Nephron progenitor cell (in vitro differentiated cells): ENCODE measurements around the gene SH3BGR.

ENCODE experiments used
- DNase-seq: peaks from one replicate; pipeline ENCODE4 v3.0.0; 2021
- H3K27ac Mint-ChIP-seq: 2 replicates; pipeline ENCODE4 v1.8.0; 2021; ENCODE audit warnings: mild to moderate bottlenecking, moderate library complexity, mixed read lengths
- H3K27me3 Mint-ChIP-seq: 2 replicates; pipeline ENCODE4 v1.8.0; 2021; ENCODE audit warnings: mild to moderate bottlenecking, low read depth, mixed read lengths; ENCODE audit not compliant: poor library complexity
- H3K36me3 Mint-ChIP-seq: 2 replicates; pipeline ENCODE4 v1.8.0; 2021; ENCODE audit warnings: low read depth, mixed read lengths
- H3K4me1 Mint-ChIP-seq: 2 replicates; pipeline ENCODE4 v1.8.0; 2021; ENCODE audit warnings: mixed read lengths
- H3K4me3 Mint-ChIP-seq: 2 replicates; pipeline ENCODE4 v1.8.0; 2021; ENCODE audit warnings: mild to moderate bottlenecking, moderate library complexity, mixed read lengths
- H3K9me3 Mint-ChIP-seq: 2 replicates; pipeline ENCODE4 v1.8.0; 2021; ENCODE audit warnings: mild to moderate bottlenecking, moderate library complexity, mixed read lengths
- CTCF ChIP-seq: fragments of 200-600 bp; sonication (generic); IDR thresholded peaks from 2 replicates; pipeline ENCODE4 v1.5.0; 2021; ENCODE audit warnings: antibody characterized with exemption

Gene SH3BGR

GRCh38 chr21:39523915-39524314, 72.1 kb downstream of the SH3BGR start:
- Mint-ChIP-seq H3K27ac (no peak overlapping the region), H3K9me3 (no peaks in the 10 kb centered on the region), H3K4me3 (no peak overlapping the region), H3K27me3 (no peaks in the 10 kb centered on the region), H3K36me3 (no peaks in the 10 kb centered on the region), H3K4me1 (peaks cover 41% of the 10 kb centered on the region)
- DNase-seq: no peak
- TF ChIP-seq CTCF: no peak

GRCh38 chr21:39525129-39525528, 73.4 kb downstream of the SH3BGR start:
- no peak for TF ChIP-seq CTCF
- no peak for DNase-seq

GRCh38 chr21:39525601-39526000, 73.8 kb downstream of the SH3BGR start:
- TF ChIP-seq CTCF: no peak
- Mint-ChIP-seq H3K27me3 (no peaks in the 10 kb centered on the region), H3K27ac (no peak overlapping the region)

More at GRCh38 chr21:39525129-39525528, 73.4 kb downstream of the SH3BGR start:
- H3K4me1 Mint-ChIP-seq: peaks cover 33% of the 10 kb centered on the region
- H3K36me3 Mint-ChIP-seq: no peaks in the 10 kb centered on the region
- H3K27me3 Mint-ChIP-seq: no peaks in the 10 kb centered on the region
- H3K4me3 Mint-ChIP-seq: no peak overlapping the region
- no peak overlapping the region for H3K27ac Mint-ChIP-seq
- no peaks in the 10 kb centered on the region for H3K9me3 Mint-ChIP-seq

GRCh38 chr21:39527067-39527595, 75.4 kb downstream of the SH3BGR start:
- H3K27me3 Mint-ChIP-seq: no peaks in the 10 kb centered on the region
- H3K4me3 Mint-ChIP-seq: no peak overlapping the region
- H3K4me1 Mint-ChIP-seq: peaks cover 42% of the 10 kb centered on the region
- TF ChIP-seq CTCF: no peak
- no peaks in the 10 kb centered on the region for H3K36me3 Mint-ChIP-seq
- no peaks in the 10 kb centered on the region for H3K9me3 Mint-ChIP-seq
- no peak for DNase-seq
- H3K27ac Mint-ChIP-seq: no peak overlapping the region

More at GRCh38 chr21:39525601-39526000, 73.8 kb downstream of the SH3BGR start:
- Mint-ChIP-seq H3K36me3 (no peaks in the 10 kb centered on the region), H3K4me1 (peaks cover 33% of the 10 kb centered on the region), H3K4me3 (no peak overlapping the region), H3K9me3 (no peaks in the 10 kb centered on the region)
- no peak for DNase-seq

GRCh38 chr21:39527664-39528381, 76.1 kb downstream of the SH3BGR start:
- DNase-seq: peak; percentile 22
- Mint-ChIP-seq H3K9me3 (no peaks in the 10 kb centered on the region), H3K4me3 (no peak overlapping the region), H3K4me1 (peaks cover 42% of the 10 kb centered on the region), H3K36me3 (no peaks in the 10 kb centered on the region), H3K27me3 (no peaks in the 10 kb centered on the region), H3K27ac (no peak overlapping the region)
- TF ChIP-seq CTCF: no peak

- Mint-ChIP-seq H3K27ac (no peak overlapping the region), H3K4me1 (peaks cover 32% of the 10 kb centered on the region), H3K9me3 (no peaks in the 10 kb centered on the region), H3K36me3 (no peaks in the 10 kb centered on the region), H3K4me3 (no peak overlapping the region), H3K27me3 (no peaks in the 10 kb centered on the region)
- peak; percentile 41 for DNase-seq
- TF ChIP-seq CTCF: no peak
Observed at GRCh38 chr21:39529026-39529425, 77.3 kb downstream of the SH3BGR start.
